ENCODE results near the gene NR3C2.

The NR3C2 gene

DNA sequence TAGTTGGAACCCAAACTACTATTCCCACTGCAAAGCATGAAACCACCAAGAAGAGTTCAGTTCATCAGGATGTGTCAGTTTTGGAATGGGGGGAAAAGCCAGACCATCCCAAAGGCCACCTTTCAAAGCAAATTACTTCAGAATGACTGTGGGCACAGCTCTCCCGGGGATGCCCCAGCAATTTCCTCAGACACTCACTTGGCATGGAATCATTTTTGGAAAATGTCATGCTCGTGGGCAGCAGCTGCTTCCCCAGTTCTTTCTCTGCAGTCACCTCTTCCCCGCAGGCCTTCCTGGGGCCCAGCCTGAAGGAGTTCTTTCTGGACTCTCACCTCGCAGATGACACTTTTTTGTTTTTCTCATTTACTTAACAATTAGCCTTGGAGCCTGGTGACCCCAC lies 350.3 kb downstream of the NR3C2 start:
- H3K27me3 ChIP-seq (ENCODE audit: insufficient read depth, low read length) = no peaks in the 10 kb centered on the region
- H3K9ac ChIP-seq (ENCODE audit: low read length) = no peak overlapping the region
- H3K27ac ChIP-seq (ENCODE audit: low read depth, low read length, poor library complexity, severe bottlenecking) = no peak overlapping the region
- peaks cover 20% of the 10 kb centered on the region for H3K4me1 ChIP-seq (ENCODE audit: insufficient read depth, low read length, severe bottlenecking)
- H3K9me3 ChIP-seq (ENCODE audit: low read length) = no peaks in the 10 kb centered on the region
- no peaks in the 10 kb centered on the region for H3K79me2 ChIP-seq (ENCODE audit: insufficient read depth, low read length)
- H4K20me1 ChIP-seq (ENCODE audit: insufficient read depth, low read length) = no peaks in the 10 kb centered on the region
- H3K4me3 ChIP-seq (ENCODE audit: low read depth, low read length, poor library complexity, severe bottlenecking) = no peak overlapping the region
- H3F3A ChIP-seq (ENCODE audit: insufficient read depth, low read length) = no peaks in the 10 kb centered on the region
- no peaks in the 10 kb centered on the region for H3K36me3 ChIP-seq (ENCODE audit: insufficient read depth, low read length)
- no peak overlapping the region for H3K4me2 ChIP-seq (ENCODE audit: low read length)
- H2AFZ ChIP-seq (ENCODE audit: low read length) = no peak overlapping the region
- TF ChIP-seq, protein P1, sequence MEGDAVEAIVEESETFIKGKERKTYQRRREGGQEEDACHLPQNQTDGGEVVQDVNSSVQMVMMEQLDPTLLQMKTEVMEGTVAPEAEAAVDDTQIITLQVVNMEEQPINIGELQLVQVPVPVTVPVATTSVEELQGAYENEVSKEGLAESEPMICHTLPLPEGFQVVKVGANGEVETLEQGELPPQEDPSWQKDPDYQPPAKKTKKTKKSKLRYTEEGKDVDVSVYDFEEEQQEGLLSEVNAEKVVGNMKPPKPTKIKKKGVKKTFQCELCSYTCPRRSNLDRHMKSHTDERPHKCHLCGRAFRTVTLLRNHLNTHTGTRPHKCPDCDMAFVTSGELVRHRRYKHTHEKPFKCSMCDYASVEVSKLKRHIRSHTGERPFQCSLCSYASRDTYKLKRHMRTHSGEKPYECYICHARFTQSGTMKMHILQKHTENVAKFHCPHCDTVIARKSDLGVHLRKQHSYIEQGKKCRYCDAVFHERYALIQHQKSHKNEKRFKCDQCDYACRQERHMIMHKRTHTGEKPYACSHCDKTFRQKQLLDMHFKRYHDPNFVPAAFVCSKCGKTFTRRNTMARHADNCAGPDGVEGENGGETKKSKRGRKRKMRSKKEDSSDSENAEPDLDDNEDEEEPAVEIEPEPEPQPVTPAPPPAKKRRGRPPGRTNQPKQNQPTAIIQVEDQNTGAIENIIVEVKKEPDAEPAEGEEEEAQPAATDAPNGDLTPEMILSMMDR (IDR thresholded peaks at IDR 0.05; ENCODE audit: low read length) = no peak
- TF ChIP-seq EZH2 (IDR thresholded peaks at IDR 0.05; ENCODE audit: borderline replicate concordance, low read length) = no peak
- H3K9me2 ChIP-seq (ENCODE audit: low read depth, low read length) = no peaks in the 10 kb centered on the region

DNA sequence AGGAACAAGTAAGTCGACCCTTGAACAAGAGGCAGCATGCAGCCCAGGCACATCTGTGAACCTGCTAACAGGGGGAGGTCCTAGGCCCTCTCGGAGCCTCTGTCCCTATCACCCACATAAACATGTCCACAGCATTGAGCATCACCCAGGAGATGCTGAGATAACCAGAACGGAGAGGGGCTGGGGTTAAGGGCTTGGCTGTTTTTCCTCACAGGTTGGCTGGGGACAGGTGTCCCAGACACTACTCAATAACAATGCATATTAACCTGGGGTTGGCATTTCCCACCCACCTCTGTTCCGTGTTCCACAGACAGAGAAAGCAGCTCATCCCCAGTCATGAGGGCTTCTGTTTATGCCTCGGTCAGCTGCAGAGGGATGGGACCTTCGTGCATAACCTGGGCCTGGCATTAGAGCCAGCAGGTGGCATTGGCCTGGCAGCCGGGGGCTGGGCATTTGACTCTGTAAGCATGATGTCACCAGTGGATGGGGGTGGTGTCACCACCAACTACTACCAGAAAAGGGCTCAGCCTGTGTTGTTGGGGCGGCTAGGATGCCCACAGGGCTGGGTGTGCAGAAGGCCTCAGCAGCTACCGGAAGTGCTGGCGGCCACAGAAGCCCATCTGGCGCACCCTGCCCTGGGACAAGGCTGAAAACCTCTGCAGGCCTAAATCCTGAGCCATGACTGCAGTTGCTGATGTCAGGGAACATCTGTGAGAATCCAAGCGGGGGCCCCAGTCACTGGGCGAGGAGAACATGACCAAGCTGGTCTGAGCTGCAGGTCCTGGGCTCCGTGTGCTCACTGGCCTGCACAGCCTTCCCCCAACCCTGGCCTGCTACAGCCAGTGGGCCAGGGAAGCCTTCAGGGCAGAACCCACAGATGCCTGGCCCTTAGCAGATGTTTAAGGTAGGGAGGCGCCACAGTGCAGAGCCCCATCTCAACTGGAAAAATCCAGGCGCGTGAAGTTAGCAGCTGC lies 351.4 kb downstream of the NR3C2 start:
- no peaks in the 10 kb centered on the region for H3K9me3 ChIP-seq (ENCODE audit: low read length)
- no peaks in the 10 kb centered on the region for H3K9me2 ChIP-seq (ENCODE audit: low read depth, low read length)
- no peaks in the 10 kb centered on the region for H3F3A ChIP-seq (ENCODE audit: insufficient read depth, low read length)
- H4K20me1 ChIP-seq (ENCODE audit: insufficient read depth, low read length) = no peaks in the 10 kb centered on the region
- H3K4me3 ChIP-seq (ENCODE audit: low read depth, low read length, poor library complexity, severe bottlenecking) = no peak overlapping the region
- H3K27ac ChIP-seq (ENCODE audit: low read depth, low read length, poor library complexity, severe bottlenecking) = peak overlapping the region; percentile 44
- H3K79me2 ChIP-seq (ENCODE audit: insufficient read depth, low read length) = no peaks in the 10 kb centered on the region
- no peaks in the 10 kb centered on the region for H3K36me3 ChIP-seq (ENCODE audit: insufficient read depth, low read length)
- no peak overlapping the region for H2AFZ ChIP-seq (ENCODE audit: low read length)
- H3K4me2 ChIP-seq (ENCODE audit: low read length) = no peak overlapping the region; the same call in 1 of the 2 replicates
- no peak overlapping the region for H3K9ac ChIP-seq (ENCODE audit: low read length)
- peaks cover 25% of the 10 kb centered on the region for H3K4me1 ChIP-seq (ENCODE audit: insufficient read depth, low read length, severe bottlenecking)
- no peaks in the 10 kb centered on the region for H3K27me3 ChIP-seq (ENCODE audit: insufficient read depth, low read length)
- TF ChIP-seq EZH2 (IDR thresholded peaks at IDR 0.05; ENCODE audit: borderline replicate concordance, low read length) = no peak
- TF ChIP-seq, protein P1 (IDR thresholded peaks at IDR 0.05; ENCODE audit: low read length) = no peak

DNA sequence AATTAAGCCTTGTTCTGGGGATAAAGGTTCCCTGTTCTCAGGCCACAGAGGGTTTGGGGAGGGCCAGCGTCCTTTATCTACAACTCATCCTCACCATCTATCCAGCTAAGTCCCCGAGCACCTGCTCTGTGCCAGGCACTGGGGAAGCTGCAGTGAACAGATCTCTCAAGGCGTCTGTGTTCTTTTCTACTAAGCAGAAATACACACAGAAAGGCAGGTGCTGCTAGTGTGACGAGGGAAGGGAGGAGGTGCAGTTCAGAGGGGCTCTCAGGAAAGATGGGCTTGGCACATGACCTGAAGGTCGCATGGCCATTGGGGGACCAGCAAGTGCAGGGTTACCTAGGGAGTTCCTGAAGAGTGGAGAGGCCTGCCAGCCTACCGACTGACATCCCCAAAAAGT lies 352.2 kb downstream of the NR3C2 start:
- Histone ChIP-seq H3K27ac (ENCODE audit: low read depth, low read length, poor library complexity, severe bottlenecking) (peak overlapping the region; percentile 44), H3F3A (ENCODE audit: insufficient read depth, low read length) (no peaks in the 10 kb centered on the region), H3K9me3 (ENCODE audit: low read length) (no peaks in the 10 kb centered on the region)

More for the DNA sequence above, 352.2 kb downstream of the NR3C2 start:
- no peaks in the 10 kb centered on the region for H3K36me3 ChIP-seq (ENCODE audit: insufficient read depth, low read length)
- H3K79me2 ChIP-seq (ENCODE audit: insufficient read depth, low read length) = no peaks in the 10 kb centered on the region
- TF ChIP-seq, protein P1 (IDR thresholded peaks at IDR 0.05; ENCODE audit: low read length) = no peak
- TF ChIP-seq EZH2 (IDR thresholded peaks at IDR 0.05; ENCODE audit: borderline replicate concordance, low read length) = no peak
- no peaks in the 10 kb centered on the region for H4K20me1 ChIP-seq (ENCODE audit: insufficient read depth, low read length)
- H3K27me3 ChIP-seq (ENCODE audit: insufficient read depth, low read length) = no peaks in the 10 kb centered on the region
- H3K9me2 ChIP-seq (ENCODE audit: low read depth, low read length) = no peaks in the 10 kb centered on the region
- no peak overlapping the region for H3K9ac ChIP-seq (ENCODE audit: low read length)
- peaks cover 25% of the 10 kb centered on the region for H3K4me1 ChIP-seq (ENCODE audit: insufficient read depth, low read length, severe bottlenecking)
- no peak overlapping the region for H2AFZ ChIP-seq (ENCODE audit: low read length)
- H3K4me2 ChIP-seq (ENCODE audit: low read length) = no peak overlapping the region; the same call in 1 of the 2 replicates
- H3K4me3 ChIP-seq (ENCODE audit: low read depth, low read length, poor library complexity, severe bottlenecking) = no peak overlapping the region

Data from OCI-LY1 (cell line).